Activated gamma-delta T cell treated with Interleukin-2 at 50 U/mL for 16 hours (primary cell): ENCODE results near the gene CHST13.

Experiments
- DNase-seq: peaks from one replicate; pipeline ENCODE4 v3.0.0-alpha.2; 2020

The CHST13 gene, protein sequence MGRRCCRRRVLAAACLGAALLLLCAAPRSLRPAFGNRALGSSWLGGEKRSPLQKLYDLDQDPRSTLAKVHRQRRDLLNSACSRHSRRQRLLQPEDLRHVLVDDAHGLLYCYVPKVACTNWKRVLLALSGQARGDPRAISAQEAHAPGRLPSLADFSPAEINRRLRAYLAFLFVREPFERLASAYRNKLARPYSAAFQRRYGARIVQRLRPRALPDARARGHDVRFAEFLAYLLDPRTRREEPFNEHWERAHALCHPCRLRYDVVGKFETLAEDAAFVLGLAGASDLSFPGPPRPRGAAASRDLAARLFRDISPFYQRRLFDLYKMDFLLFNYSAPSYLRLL

DNA sequence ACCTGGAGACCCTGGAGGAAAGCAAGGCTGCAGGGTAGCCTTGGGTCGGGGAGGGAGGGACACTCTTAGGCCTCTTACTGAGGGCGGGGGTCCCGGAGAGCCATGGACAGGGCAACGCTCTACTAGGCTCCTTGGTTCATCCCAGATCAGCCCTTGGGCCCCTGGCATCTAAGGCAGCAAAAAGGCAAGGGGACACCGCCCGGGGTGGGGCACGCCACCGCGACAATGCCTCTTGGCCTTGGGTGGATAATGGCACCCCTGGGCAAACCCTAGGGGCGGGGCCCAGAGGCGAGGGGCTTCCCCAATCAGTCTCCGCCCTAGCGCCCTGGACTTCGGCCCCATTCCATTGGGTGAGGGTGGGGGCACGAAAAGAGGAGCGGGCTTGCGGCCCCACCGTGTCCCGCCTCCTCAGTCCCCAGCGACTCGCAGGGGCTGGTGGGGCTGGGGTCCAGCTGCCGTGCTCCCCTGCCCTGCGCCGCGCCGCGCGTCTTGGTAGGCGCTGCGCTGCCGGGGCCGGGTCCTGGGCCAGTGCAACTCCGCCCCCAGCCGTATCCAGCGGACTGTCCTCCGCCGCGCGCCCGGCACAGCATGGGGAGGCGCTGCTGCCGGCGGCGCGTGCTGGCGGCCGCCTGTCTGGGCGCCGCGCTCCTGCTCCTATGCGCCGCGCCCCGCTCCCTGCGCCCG is at the start of gene CHST13:
Gene CHST13 (plus strand): TSS at position 411 of the 684 bp plus-strand sequence. CDS start 178 bp downstream, at position 589.
- no peak for DNase-seq

DNA sequence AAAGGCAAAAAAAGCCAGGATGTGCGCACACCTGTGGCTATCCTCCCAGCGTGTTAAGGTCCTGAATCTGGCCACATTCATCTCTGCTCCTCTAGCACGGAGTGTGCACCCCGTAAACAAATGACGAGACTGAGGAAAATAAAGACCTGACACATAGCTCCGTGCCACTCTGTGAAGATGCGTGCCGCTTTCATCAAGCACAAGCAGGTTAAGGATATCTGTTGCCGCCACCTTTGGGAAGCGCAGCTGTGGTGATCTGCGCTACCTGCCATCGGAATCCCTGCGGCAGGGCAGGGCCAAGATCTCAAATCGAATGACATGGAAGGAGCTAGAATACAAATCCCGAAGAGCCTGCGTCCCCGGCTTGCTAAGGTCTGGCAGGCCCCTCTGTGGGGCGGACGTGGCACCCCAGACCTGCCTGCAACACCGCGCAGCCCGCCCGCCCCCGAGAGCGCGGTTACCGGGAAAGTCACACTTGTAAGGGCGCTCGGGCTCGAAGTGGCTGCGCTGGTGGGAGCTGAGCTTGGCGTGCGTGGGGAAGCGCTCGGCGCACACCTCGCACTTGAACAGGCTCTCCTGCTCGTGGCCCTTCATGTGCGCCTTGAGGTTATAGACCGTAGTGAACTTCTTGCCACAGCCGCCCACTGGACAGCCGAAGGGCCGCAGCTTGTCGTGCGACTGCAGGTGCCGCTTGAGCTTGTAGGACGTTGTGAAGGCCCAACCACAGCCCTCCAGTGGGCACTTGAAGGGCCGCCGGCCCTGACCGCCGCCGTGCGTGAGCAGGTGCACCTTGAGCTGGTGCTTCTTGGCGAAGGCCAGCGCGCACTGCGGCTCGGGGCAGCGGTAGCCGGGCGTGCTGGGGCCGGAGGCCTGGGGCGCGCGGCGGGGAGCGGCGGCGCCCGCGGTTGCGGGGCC is 49.2 kb upstream of the CHST13 start:
- DNase-seq: no peak

DNA sequence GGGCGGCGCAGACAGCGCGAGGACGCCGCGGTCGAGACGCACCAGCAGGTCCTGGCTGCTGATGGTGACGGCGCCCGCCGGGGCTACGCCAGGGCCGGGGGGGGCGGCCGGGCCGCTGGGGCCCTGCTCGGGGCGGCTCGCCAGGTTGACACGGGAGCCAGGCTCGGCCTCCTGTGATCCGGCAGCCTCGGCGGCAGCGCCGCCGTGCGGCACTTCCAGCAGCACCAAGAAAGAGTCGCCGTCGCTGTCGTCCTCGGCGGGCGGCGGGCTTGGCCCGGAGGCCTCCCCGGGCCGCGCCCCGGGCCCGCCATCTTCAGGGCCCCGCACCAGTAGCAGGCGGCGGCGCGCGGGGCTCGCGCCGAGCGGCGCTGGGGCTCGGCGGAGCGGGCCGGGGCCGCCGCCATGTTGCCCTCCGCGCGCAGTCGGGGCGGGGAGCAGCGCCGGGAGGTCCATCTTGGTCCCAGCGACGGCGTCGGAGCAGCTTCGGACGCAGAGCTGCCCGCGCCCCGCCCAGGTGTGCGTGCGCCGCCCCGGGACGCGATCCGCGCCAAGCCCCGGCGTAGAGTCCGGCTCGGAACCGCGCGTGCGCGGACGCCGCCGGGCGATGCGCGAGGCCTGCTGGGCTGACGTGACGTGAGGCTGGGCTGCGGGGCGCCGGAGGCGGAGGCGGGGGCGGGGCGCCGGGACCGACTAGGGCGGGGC is 48.4 kb upstream of the CHST13 start, which contains the start of gene ZXDC:
Gene ZXDC (minus strand): TSS at position 479 of the 702 bp plus-strand sequence. CDS start 26 bp downstream, at position 453.
- DNase-seq: peak; percentile 92

DNA sequence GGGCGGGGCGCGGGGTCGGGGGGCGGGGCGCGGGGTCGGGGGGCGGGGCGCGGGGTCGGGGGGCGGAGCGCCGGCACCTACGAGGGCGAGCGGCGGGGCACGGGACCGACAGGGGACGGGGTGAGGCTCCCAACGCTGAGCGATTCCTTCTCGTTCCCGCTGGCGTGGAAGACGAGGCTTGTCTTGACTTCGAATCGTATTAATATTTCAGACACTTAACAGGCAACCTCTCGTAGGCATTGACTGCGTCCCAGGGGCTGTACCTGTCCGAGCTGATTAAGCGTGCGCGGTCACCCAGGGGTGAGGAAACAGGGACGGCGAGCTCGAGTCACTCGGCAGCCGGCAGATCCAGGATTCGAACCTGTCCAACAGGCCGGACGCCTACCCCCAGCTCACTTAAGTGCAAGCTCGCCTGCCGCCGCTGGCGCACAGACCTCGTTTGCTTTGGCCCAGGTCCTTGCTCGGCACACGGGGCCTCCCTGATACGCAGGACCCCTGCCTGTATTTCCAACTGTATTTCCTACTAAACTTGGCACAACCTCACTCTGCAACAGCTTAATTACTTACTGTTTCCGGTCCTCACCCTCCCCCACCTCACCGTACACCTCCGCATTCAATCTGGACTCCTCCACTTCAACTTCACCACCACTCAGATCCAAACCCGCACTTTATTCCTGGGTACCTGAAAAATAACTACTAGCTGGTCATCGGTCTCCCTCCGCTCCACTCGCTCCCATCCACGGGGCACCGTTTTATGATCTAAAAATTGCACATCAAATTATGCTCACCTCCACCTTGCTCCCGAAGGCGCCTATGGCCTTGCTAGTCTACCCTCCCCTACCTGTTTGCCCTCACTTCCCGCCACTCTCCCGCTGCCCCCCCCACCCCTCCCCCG is 47.5 kb upstream of the CHST13 start:
- DNase-seq: no peak

DNA sequence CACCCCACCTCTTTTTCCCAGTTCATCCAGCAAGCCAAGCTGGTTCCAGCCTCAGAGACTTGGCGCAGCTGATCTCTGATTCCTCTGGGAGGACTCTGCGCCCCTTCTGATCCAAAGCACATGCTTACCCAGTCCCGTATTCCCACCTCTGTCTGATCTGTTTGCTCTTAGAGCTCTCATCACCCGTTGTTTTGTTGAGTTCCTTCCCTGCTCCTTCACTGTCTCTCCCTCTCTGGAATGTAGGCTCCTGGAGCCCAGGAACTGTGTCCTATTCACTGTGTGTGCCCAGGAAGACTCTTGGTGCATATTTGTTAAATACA is 46.9 kb upstream of the CHST13 start:
- no peak for DNase-seq

DNA sequence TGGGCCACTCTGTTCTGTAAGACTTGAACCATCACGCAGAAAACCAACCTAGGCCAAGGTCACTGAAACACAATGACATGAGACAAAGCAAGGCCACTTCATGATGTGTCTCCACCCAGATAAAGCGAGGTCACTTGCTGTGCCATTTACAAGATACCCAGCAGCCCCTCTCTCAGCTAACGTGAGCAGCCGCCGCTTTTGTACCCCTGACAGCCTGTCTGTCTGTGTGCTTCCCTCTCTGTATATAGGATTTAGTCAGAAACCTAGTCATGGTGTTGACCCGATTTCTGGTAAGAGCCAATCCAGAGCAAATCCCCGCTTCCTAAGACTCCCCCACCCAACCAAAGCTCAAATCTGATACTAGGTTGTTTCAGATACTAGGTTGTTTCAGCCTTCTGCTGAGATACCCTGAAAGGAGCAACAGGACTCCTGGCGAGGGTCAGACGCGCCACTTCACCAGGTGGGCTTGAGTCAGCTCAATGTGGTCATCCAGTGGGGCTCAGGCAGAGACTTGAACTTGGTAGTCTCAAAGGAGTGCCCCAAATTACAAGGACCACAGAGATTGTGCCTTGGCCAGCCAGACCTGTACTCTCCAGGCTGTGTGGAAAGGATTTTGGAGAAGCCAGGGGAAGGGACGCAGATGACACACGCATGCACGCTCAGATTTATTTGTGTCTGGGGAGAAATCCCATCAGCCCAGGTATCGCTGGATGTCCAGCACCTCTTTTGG is 45.2 kb upstream of the CHST13 start:
- no peak for DNase-seq

DNA sequence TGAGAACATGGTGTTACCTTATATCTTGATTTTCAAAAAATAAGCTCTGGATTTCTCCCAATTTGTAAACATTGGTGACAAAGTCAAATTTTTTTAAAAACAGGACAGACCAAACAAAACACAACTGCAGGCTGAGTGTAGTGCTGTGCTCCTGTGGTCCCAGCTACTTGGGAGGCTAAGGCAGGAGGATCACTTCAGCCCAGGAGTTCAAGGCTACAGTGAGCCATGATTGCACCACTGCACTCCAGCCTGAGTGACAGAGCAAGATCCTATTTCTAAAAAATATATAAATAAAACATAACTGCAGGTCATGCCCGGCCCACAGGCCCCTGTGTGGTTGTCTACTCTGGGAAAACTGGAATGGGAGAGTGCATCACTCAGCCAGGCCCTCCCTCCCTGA is 44.3 kb upstream of the CHST13 start:
- DNase-seq: no peak

DNA sequence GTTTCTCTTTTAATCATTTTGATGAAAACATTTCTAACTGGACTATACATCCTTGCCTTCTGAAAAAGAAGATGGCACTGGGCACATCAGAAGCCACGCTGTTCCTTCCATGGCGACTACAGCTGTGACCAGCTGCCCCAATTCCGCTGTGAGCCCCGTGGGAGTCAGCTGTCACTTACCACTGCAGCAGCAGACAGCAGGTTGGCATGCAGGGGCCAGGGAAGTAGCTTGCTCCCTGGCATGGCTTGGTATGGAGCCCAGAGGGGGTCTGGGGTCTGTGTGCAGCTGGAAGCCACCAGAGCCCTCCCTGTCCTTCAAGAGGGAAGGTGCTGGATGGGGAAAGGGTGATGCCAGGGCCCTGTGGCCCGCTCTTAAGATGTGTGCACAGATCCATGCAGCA is 43.7 kb upstream of the CHST13 start:
- DNase-seq: no peak

DNA sequence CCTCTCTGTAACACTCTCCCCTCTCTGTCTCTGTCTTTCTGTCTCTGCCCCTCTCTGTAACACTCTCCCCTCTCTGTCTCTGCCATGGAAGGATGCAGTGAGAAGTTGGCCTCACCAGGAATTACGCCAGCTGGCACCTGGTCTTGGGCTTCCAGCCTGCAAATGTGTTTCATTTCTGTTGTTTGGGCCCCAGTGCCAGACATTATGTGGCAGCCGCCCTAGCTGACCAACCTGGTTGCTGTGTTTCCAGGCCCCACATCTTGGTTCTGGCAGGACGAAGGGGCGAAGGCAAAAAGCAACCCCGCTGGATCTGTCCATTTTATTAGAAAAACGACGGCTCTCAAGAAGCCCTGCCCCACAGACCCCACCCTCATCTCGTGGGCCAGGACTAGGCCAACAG is 43.1 kb upstream of the CHST13 start:
- no peak for DNase-seq

DNA sequence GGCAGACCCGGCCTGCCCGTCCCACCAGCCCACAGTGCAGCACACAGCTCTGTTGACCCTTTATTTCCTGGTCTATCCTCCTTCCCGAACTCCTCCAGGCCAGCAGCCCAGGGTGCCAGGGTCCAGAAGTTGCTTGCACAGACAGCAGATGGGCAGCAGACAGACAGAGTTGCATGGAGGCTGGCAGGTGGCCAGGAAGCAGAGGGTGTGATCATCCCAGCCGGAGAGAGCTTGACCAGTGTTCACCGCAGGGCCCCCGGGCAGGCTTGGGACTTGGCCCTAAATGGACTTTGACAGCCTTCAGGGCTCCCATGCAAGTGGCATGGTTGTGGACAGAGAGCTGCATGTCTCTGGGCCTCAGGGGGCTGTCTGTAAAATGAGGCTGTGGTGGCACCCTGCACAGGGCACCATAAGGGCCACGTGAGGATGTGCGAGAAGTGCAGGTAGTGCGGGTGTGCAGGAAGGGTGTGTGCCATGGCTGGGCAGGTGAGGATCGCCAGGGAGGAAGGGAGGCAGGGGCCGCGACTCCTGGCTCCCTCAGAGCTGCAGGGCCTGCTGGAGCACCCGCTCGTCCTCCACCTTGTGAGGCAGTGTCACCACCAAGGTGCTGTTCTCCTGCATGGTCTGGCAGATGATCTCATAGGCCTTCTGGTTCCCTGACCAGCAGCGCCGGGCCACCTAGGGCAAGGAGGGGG is 42.0 kb upstream of the CHST13 start:
- no peak for DNase-seq

DNA sequence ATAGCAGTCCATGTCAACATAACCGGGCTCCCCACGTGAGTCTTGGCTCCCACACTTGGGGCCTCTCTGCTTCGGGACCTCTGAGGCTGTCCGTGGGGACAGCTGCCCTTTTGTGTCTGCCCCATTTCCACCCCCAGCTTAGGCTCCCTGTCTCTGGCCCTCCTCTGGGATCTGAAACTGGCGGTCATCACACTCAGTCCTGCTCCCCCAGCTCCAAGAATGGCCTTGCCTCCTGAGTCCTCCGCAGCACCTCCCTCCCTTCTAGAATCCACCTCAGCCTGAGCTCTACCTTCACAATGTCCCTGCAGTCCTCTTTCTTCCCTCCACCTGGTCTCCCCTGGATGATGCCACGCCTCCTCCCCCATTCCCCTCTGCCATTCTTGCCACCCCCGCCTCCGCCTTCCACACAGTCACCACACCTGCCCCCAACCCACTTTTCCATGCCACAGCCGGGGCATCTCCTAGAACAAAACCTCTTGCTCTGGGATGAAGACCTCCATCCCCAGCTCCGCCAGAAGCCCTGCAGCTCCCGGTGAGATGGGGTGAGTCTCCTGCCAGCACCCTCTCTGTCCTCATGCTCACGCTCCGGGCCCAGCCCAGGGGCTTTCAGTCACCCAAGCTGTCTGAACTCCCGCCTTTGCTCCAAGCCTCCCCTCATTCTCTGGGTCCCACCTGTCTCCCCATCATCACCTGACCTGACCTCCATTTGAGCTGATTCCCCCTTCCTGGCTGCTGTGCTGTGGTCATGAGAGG is 41.3 kb upstream of the CHST13 start:
- no peak for DNase-seq

DNA sequence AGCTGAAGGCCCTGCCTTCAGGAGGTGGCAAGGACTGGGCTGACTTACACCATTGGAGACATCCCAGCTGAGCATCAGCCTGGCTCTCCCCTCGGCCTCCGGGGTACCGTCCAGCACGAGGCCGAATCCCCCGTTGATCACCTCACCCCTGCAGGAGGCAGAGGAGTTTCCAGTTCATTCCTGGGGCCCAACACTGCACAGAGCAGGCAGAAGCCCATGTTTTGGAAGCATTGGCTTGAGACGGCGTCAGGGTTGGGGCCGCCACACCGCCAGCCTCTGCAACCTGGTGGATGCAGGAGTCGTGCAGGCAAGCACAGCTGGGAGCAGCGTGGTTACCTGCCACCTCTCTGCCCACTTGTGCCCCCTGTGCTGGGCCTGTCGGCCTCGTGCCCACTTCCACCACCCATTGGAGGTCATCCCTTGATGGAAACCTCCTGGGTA is 40.6 kb upstream of the CHST13 start:
- no peak for DNase-seq

DNA sequence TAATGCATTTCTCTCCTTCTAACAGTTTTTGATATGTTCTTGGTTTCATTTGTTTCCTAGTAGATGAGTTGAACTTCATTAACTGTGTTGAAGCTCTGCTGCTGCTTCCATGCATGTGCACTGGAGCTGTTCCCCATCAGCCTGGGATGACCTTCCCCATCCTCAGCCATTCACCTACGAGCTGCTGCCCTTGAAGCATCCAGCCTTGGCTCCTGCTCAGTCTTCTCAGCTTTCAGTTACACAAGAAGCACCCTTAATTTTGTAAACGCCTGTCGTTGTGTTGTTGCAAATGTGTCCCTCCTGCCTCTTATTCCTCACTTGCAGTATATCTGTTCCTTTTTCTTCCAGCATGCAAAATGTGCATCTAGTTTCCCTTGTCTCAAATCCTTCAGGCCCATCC is 39.8 kb upstream of the CHST13 start:
- no peak for DNase-seq

DNA sequence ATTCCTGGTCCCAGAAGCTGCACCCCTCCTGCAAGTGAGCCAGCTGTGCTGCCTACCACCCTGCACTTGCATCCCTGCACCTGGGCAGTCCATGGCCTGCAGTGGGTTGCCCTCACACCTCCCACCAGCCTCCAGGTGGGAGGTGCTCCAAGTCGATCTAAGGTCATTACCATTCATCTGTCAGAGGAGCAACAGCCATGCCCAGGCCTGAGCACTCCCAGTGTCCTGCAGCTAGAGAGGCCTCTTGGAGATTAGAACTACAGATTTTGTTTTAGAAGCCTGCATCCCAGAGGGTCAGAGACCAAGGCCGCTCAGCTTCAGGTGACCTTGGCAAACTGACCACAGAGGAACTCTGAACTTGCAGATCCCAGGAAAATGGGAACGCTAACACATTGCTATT is 39.3 kb upstream of the CHST13 start:
- no peak for DNase-seq

DNA sequence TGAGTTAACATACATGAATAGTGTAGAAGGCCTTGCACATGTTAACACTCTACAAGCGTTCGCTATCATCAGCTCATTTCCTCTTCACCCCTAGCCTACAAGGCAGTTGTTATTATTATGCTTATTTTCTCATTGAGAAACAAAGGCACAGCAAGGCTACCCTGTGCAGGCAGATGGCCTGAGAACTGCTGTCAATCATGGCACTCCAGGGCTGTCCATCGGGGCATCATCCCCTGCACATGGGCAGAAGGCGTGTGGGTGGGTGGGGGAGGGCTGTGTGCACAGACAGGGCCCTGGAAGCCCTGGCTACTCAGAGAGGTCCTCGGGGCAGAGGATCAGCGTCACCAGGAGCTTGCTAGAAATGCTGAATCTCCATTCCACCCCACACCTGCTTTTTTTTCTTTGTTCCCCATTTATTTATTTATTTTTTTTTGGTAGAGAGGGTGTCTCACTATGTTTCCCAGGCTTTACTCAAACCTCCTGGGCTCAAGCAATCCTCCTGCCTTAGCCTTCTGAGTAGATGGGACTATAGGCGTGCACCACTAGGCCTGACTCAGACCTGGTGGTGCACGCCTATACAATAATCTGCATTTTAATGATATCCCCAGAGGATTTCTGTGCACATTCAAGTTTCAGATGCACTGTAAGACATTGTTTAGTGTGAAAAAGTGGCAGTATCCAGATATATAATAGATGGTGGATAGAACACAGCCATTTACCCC is 38.6 kb upstream of the CHST13 start:
- DNase-seq: no peak

DNA sequence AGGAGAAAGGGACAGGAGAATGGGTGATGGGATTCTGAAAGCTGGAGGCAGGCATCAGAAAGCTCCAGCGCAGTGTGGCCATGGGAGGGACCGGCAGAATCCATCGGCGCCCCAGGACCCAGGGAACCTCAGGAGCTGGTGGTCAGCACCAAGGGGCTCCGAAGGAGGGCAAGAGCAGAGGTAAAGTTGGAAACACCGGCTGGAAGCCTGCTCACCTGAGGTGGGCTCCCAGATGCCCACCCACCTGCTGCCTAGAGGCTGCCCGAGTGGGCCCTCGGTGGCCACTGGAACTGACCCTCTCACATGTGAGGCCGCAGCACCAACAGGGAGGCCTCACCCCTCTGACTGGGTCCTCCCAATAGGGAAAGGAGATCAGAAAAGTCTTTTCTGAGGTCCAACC is 38.0 kb upstream of the CHST13 start:
- DNase-seq: no peak

DNA sequence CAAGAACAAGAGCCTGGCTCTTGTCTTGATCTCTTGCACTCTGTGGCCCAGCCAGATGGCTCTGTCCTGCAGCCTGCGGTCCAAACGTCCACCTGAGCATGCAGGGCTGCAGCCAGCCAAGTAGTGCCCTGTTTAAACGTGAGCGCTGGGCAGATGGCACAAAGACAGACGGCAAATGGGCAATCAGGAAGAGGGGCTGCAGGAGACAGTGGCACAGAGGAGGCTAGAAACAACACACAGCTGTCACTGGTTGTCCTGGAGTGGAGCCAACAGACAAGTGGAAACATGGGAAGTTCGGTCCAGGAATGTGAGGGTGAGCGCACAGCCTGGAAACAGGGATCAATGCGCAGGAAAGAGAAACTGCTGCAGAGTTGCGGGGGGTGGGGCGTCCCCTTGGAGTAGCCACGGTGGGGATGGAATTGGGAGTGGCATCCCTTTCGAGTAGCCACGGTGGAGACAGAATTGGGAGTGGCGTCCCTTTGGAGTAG is 37.6 kb upstream of the CHST13 start:
- no peak for DNase-seq

DNA sequence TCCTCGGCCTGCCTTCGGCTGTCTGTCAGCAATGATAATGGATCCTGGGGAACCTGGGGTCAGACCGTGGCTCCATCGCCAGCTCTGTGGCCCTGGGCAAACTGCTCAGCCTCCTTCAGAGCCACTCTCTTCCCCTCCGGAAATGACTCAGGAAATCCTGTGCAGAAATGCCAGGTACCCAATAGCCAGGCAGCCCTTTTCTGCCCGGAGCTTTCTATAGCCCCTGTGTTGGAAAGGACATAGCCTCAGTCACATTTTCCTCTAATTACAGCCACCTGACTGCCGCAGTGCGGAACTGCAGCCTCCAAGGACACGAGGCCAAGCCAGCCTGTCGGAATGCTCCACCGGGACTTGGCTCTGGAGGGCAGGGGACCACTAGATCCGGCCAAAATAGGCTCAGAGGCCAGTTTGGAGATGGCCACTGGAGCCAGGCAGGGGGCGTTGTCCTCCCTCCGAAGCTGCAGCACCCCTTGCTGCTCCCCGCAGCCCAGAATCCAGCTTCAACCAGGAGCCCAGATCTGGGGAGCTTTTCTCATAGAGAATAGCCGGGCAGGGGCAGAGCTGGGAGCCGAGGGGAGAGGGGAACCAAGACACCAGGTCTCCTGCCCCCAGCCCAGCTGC is 36.7 kb upstream of the CHST13 start:
- DNase-seq: no peak
